ENCODE data around the gene ANGEL1. TPM values are rescaled to one million over a fixed set of nuclear protein-coding genes. Genes with fewer than 3 reads are reported as not detected.

The ANGEL1 gene
- total and polyA plus RNA-seq, 2 of the 13 experiments (the other 11 are each of a cell fraction or from before 2014, with no cell fraction given): 14.3 to 20.1 TPM

- TF ChIP-seq TGIF2 (CRISPR knock-in tag; IDR thresholded peaks at IDR 0.05) (no peak; the same call in 1 of the 2 replicates), SOX6 (IDR thresholded peaks at IDR 0.05) (no peak), SOX6 (CRISPR knock-in tag; IDR thresholded peaks at IDR 0.05) (peak; percentile 15; the same call in 1 of the 2 replicates), MAFK (conservative IDR thresholded peaks at IDR 0.05 in 1 of 2, IDR thresholded peaks at IDR 0.05 in 1 of 2; ENCODE audit: low read length in 2 of 2) (no peak), RFX1 (IDR thresholded peaks at IDR 0.05) (peak; percentile 91), DNMT1 (CRISPR knock-in tag; IDR thresholded peaks at IDR 0.05) (0 out of 2 replicates have a peak, but pooled peaks have one; percentile 61), YEATS4 (CRISPR knock-in tag; IDR thresholded peaks at IDR 0.05; ENCODE audit: borderline replicate concordance) (peak; percentile 84; the same call in 1 of the 2 replicates), ZNF430 (CRISPR knock-in tag; IDR thresholded peaks at IDR 0.05) (peak; percentile 84), HNRNPK (IDR thresholded peaks at IDR 0.05; ENCODE audit: low read depth, low read length, poor library complexity, severe bottlenecking) (peak; percentile 4), AGO1 (IDR thresholded peaks at IDR 0.05; ENCODE audit: low read depth, low read length, poor library complexity, severe bottlenecking) (peak; percentile 47), NKX3-1 (CRISPR knock-in tag; IDR thresholded peaks at IDR 0.05) (no peak), TOPORS (CRISPR knock-in tag; IDR thresholded peaks at IDR 0.05) (peak; percentile 58; the same call in 1 of the 2 replicates), IKZF4 (CRISPR knock-in tag; IDR thresholded peaks at IDR 0.05; ENCODE audit: borderline replicate concordance, low read depth, not compliant biosample characterization) (no peak), PAWR (CRISPR knock-in tag; IDR thresholded peaks at IDR 0.05; ENCODE audit: borderline replicate concordance) (no peak), ZNF256 (CRISPR knock-in tag; conservative IDR thresholded peaks at IDR 0.05) (no peak), GZF1 (CRISPR knock-in tag; IDR thresholded peaks at IDR 0.05) (no peak), EZH2 (conservative IDR thresholded peaks at IDR 0.05; ENCODE audit: low read depth, low read length) (no peak), NFKBIZ (CRISPR knock-in tag; IDR thresholded peaks at IDR 0.05) (no peak), ZNF550 (CRISPR knock-in tag; IDR thresholded peaks at IDR 0.05; ENCODE audit: borderline replicate concordance) (peak; percentile 69; the same call in 1 of the 2 replicates), NFAT5 (CRISPR knock-in tag; IDR thresholded peaks at IDR 0.05) (no peak), ZFP91 (CRISPR knock-in tag; IDR thresholded peaks at IDR 0.05; ENCODE audit: borderline replicate concordance) (peak; percentile 89), FLYWCH1 (CRISPR knock-in tag; IDR thresholded peaks at IDR 0.05) (no peak)
Measured at GRCh38 chr14:76812422-76813383, at the start of gene ANGEL1 (continued).

All from HepG2 (cell line).